NCI-H2227 (cell line): ENCODE data around the gene AXIN1.

Experiments used
- DNase-seq: peaks from one replicate; lab custom pipeline; 2025; ENCODE audit not compliant: unreplicated experiment; lab: John Stamatoyannopoulos, UW

The AXIN1 gene

DNA sequence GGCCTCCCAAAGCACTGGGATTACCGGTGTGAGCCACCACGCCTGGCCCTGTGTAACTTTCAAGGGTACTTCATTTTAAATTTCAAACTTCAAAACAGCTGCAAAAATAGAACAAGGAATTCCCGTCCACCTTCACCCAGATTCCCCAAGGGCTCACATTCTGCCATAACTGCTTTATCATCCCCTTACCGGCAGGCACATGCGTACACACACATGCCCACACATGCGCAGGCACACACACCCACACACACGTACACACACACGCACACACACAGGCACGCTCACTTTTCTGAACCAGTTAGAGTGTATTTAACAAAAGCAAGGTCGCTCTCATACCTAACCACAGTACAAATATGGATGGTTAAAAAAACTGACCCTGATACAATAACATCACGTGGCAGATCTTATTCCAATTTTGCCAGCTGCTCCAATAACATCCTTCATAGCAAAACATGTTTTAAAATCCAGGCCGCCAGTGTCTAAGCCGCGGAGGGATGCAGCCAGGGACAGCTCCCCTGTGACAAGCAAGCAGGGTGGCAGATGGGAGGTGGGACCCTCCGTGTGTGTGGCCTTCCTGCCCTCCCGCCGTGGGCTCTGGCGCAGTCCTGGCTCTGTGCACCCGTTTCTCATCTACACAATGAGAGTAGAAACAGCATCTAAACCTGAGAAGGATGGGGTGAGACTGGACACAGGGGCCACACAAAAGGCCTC lies 46.5 kb downstream of the AXIN1 start:
- no peak for DNase-seq

DNA sequence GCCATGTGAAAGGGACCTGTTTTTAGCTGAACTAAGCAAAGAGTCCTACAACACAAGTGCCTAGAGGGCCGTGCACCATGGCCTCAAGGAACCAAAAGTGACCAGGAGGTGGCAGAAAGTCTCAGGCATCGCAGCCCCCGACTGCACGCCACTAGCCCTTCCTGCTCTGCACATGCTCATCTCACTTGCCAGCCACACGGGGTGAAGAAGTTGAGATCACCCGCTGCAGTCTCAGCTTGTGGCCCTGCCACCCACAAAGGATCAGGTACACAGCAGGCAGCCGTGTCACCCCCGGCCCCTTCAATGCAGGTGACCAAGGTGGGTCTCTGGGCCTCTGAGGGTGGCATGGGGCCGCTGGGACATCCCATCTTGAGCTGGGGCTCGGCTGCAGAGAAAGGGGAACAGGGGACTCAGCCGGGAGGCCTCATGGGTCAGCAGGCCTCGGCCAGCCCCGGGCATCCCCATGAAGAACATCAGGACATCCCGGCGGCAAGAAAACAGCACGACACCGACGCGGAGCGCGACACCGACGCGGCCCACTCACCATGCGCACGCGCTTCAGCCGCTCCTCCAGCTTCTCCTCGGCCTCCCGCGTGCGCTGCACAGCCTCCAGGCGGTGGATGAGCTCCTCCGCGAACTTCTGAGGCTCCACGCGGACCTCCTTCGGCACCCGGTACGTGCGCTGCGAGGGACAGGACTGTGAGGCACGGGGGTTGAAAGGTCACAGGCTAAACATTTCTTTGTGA lies 48.6 kb downstream of the AXIN1 start:
- DNase-seq = no peak

DNA sequence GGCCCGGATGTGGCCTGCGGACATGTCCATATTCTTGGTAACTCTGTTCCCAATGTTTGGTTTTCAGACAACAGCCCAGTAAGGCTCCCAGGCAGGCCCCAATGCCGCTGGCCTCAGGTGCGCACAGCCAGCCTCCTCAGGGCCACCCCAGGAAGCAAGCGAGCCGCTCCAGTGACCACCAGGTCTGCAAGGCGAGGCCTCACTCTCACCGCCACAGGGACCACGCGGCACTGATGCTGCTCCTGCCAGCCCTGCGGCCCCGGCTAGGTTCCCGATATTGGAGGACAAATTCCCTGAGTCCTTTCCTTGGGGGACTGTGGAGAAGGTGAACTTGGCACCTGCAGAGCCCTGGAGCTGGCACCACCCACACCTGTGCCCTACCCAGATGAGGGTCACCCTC lies 50.6 kb downstream of the AXIN1 start:
- no peak for DNase-seq

DNA sequence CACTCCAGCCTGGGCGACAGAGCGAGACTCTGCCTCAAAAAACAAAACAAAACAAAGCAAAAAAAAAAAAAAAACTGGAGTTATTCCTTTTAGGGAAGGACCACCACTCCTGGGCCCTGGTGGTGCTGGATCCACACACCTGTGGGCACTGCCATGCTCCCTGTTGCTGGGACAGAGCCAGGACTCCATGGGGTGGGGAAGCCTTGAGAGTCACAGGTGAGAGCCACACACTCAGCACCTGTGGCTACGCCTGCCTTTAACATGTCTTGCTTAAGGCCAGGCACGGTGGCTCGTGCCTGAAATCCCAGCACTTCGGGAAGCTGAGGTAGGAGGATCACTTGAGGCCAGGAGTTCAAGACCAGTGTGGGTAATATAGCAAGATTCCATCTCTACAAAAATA lies 51.3 kb downstream of the AXIN1 start:
- no peak for DNase-seq

DNA sequence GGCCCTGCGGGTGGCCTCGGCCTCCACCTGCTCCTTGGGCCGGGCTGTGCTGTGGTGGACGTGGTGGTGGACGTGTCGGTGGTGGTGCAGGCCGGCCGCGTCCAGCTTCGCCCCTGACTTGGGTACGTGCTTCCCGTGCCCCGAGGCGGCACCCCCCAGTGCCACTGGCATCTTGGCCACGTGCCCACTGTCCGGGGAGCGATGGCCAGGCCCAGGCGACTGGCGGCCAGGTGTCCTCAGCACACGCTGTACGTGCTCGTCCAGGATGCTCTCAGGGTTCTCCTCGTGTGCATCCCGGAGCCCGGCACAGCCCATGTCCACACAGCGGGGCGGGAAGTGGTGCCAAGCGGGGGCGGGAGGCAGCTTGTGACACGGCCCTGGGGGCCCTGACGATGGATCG lies 54.7 kb downstream of the AXIN1 start:
- DNase-seq = no peak

DNA sequence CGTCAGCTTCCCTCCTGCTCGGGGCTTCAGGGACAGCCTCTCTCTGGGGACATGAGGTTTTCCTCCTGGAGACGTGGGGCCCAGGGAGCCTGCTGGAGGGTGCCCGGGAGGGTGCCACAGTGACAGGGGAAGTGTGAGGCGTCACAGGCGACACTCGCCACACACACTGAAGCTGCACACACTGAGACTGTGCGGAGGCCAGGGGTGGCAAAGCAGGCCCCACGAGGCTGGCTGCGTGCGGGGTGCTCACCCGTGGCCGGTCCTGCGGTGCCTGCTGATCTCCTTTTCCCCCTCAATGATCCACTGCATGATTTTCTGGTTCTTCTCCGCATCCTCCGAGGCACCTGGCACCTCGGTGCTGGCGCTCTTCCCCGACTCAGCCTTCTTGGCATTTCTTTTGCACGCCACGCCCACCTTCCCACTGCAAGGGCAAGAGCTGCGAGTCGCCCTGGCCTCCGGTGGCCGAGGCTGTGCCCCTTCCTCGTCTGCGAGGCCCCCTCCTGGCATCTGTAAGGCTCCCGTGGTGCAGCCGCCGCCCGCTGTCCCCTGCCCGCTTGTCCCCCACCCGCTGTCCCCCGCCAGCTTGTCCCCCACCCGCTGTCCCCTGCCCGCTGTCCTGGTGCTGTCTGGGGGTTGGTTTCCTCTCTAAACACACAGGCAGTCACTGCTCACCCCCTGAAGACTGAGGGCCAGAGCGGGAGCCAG lies 55.6 kb downstream of the AXIN1 start:
- DNase-seq = no peak

DNA sequence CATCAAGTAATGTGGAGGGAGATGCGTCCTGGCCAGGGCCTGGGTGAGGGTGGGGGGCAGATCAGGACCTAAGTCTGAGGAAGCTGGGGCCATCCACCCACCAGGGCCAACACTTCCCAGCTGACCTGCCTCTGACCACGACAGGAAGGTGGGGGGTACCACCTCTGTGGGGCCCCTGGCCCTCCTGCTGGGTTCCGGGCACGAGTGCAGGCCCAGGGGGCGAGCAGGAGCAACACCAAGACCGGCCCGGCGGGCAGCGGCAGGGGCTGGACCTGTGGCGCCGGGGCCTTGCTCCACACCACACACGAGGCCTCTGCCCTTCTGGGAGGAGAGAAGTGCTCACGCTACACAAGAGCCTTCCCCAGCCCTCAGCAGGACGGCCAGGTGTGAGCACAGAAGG lies 56.2 kb downstream of the AXIN1 start:
- DNase-seq = no peak

DNA sequence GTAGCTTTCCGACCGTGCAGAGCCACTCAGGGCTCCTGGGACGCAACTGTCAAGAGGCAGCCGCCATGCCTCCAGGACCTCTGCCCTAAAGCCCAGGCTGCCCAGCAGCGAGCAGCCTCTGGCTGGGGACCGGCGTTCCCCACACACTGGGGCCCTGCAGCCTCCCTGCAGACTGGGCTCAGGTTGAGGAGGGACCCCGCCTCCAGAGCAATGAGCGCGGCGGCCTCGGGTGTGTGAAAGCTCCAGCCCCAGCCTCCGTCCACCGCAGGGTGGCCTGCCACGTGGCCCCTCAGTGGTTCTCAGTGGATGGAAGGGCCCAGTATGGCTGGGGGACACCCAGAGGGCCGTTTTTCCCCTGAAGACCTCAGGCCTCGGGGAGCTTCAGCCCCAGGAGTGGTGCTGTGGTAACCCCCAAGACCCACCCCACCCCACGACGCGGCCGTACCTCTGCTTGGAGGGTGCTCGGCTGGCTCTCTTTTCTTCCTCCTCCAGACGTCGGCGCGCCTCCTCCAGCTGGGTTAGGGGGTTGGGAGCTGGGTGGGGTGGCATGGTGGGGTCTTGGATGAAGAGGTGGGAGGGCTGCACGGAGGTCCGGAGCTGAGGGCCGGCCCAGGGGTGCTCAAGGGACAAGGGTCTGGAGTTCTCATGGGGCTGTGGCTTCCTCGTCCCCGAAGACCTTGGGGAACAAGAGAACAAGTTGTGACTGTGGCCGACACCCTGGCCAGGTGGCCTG lies 59.3 kb downstream of the AXIN1 start:
- no peak for DNase-seq

DNA sequence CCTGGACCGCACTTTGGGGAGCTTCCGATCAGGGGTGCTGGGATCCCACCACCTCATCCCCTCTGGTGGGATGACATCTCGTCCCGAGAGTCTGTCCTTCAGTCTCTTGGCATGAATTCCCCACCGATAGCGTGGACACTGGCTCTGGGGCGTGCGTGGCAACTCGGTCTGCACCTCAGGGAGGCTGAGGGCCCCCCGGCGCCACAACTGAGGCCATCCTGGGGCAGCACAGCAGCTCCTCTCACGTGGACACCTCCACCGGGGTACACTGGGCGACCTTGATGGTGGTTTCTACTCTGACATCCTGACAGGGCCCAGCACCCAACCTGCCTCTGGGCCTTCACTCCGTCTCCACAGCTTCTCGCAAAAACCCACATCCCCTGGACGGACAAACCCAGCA lies 61.0 kb downstream of the AXIN1 start:
- DNase-seq = no peak

DNA sequence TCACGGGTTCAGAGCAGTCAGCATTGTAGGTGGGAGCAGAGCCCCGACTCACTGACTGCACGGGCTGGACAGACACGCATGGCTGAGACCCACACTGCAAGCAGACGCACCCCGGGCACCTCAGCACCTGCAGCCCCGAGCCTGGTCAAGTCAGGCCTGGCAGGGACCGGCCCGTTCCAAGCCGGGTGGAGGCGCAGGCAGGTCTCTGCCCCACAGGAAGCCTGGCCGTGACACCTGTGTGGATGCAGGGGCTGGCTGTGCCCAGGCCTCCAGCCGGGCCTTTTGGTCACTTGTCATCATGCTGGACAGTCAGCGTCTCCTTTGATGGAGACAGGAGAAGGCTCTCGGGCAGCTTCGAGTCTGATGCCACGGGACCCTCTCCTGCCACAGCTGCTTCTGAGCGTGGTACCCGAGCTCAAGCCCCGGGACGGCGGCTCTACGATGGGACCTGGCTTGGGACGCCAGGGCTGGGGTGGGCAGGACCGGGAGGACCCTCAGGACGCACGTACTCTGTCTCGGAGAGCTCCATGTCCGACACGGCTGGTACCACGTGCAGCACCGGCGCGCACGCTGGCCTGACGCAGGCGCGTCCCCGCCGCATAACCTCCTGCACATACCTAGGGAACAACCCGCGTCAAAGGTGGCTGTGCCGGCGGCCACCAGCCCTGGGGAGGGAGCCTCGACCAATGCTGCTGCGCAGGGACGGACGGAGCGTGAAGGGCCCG lies 61.7 kb downstream of the AXIN1 start:
- DNase-seq = no peak

DNA sequence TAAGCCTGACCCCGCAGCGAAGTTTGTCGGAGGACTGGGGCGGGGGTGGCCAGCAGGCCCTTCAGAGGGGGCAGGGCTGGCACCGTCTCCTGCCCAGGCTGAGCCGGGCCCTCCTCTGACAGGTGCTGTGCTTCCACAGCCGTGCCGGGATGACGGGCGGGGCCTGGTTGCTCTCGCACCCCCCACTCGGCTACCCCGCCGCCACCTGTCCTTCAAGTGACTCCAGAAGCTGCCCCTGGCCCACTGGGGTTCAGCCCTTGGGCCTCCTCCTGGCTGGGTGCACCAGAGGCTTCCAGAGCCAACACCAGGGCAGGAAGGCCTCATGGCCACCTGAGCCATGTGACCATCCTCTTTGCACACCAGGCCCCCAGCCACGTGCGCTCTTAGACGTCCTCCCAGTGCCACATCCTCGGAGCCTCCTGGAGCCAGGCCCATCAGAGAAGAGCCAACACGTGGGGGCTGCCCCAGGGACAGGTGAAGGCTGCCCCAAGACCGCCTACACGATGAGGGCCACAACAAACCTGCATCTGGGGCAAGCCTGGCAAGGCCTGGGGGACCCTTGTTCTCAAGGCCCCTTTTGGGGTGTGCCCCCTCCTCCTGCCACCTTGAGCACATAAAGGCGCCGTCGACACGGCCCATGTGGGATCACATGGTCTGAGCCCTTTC lies 62.4 kb downstream of the AXIN1 start:
- no peak for DNase-seq

DNA sequence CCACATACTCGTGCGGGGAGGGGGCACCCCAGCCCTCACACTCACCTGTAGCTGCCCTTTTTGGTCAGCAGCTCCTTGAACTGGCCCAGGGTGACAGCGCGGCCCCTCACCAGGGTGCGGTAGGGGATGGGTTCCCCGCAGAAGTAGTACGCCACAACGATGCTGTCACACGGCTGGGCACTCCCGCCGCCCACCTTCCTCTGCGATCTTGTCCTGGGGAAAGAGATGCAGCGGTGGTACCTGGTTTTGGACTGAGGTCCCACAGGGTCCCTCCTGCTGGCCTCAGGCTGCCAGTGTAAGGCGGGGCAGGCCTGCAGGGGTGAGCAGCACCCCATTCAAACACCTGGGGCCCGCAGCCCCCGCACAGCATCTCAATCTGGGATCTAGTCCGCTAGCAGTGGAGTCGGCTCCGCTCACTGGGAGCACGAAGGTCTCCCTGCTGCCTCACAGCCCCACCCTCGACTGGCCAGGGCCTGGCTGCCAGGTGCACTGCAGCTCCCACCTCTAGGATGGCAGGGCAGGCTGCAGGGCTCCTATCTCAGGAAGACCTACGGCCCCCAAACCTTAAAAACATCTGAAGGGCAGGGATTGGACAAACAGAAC lies 63.0 kb downstream of the AXIN1 start:
- no peak for DNase-seq

DNA sequence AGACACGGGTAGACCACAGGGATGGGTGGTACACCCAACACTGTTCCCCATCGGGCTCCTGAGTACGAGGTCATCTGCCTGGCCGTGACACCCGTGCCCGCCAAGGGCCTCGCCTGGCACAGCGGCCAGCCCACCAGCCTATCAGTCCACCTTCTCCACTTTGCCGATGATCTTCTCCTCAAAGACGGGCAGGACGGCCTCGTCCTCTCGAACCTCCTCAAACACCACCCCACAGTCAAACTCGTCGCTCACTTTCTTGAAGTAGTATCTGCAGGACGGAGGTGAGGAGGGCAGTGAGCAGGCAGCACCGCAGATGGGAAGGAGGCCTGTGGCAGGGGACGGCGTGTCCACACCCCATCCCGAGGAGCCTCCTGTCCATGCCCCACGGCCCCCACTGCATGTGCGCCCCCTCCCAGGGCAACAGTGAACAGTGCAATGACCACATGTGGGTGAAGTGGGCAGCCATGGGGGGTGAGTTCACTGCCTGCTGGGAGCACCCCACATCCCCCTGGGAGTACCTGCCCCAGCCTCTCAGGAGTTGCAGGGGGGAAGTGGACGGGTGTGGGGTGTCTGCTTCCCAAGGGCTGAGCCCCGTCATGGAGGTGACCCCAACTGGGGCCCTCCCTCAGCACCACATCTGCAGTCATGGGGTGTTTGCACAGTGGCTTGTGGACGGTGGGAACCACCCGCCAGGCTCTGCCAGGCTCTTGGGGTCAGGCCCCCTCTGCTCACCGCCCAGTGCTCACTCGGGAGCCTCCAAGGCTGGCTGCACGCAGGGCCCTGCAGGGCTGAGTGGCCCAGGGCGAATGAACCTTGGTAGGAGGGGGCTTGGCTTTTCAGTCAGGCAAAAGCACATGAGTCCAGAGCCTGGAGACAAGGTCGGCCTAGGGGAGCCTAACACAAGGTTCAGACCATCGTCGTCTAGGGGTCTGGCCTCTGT lies 64.3 kb downstream of the AXIN1 start:
- no peak for DNase-seq

DNA sequence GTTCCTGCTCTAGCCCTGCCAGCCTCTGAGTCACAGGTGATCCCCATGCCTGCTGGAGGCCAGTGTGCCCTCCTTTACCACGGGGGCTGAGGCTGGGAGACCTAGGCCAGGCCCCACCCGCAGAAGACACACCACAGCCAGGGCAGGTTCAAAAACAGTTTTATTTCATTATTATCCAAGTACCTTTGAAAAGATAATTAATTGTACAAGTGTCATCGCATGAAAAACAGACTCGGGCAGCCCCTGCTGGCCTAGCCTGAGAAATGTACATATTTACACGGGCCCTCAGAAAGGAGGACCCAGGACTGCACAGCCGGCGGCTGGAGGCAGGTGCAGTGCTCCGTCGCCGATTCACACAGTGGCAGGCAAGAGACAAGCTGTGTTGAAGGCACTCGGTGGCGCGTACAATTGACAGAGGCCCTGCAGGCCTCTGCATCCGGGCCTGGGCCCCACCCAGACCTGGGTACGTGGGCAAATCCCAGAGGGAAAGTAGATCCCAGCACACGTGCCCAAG lies 65.2 kb downstream of the AXIN1 start:
- DNase-seq = no peak

DNA sequence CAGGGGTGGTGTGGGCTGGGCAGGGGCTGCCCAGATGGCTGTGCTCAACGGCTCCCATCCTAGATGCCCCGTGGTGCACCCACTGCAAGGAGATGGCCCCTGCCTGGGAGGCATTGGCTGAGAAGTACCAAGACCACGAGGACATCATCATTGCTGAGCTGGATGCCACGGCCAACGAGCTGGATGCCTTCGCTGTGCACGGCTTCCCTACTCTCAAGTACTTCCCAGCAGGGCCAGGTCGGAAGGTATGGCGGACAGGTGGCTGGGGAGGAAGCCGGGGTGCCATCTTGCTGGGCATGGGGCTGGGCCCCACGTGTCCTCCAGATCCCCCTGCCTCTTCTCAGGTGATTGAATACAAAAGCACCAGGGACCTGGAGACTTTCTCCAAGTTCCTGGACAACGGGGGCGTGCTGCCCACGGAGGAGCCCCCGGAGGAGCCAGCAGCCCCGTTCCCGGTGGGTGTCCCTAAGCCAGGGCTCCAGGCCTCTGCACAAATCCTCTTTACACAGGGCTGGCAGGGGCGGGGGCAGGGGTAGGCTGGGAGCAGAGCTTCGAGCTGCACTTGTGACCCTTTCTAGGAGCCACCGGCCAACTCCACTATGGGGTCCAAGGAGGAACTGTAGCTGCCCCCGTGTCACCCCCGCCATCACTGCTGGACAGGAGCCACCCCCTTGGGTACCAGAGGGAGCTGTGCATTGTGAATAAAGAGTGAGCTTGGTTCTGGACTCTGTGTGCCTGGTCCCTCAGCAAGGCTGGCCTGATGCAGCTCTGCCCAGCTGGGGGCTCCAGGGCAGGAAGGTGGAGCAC lies 65.8 kb downstream of the AXIN1 start:
- DNase-seq = no peak

DNA sequence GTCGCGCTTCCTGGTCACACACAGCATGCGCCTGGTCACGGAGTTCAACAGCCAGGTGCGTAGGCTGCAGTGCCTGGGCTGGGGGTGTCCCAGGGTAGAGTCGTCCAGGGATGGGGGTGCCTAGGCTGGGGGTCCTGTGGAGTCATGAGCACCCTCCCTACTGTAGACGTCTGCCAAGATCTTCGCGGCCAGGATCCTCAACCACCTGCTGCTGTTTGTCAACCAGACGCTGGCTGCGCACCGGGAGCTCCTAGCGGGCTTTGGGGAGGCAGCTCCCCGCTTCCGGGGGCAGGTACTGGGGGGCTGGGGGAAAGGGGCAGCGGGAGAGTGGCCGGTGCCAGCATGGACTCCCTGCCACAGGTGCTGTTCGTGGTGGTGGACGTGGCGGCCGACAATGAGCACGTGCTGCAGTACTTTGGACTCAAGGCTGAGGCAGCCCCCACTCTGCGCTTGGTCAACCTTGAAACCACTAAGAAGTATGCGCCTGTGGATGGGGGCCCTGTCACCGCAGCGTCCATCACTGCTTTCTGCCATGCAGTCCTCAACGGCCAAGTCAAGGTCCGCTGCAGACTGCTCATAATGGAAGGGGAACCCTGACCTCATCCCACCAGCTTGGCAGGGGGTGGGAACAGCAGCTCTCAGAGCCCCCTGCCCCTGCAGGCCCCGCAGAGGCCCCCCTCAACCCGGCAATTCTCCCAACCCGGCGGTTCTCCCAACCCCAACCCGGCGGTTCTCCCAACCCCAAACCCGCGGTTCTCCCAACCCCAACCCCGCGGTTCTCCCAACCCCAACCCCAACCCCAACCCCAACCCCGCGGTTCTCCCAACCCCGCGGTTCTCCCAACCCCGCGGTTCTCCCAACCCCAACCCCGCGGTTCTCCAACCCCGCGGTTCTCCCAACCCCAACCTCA lies 67.1 kb downstream of the AXIN1 start:
- DNase-seq = no peak
